Hindlimb muscle (tissue), 1 donor: Measurements from ENCODE around the gene AMBN. TPM values are rescaled to one million over a fixed set of nuclear protein-coding genes. Genes with fewer than 3 reads are reported as not detected.
"Not testable (repeated sequence)": the region's sequence is repeated elsewhere in the genome, so short reads cannot be mapped to it uniquely, and the experiment has no call there.

Source experiments
- DNase-seq: peaks from one replicate; pipeline ENCODE4 v3.0.0-alpha.2; 2013
- polyA plus RNA-seq: library from polyadenylated mRNA; unstranded; fragments of 120-200 nt; gene quantifications from one replicate; pipeline ENCODE4 v1.2.1, GENCODE V29; 2013; ENCODE audit not compliant: insufficient read length

Gene AMBN
- polyA plus RNA-seq, 1 donor = not detected

GRCh38 chr4:70613306-70614183 lies 21.5 kb downstream of the AMBN start:
- DNase-seq = peak; percentile 2

- DNase-seq = no peak
These were observed 22.1 kb downstream of the AMBN start for GRCh38 chr4:70614184-70614555.

GRCh38 chr4:70619288-70619687 lies 27.2 kb downstream of the AMBN start:
- no peak for DNase-seq

GRCh38 chr4:70619778-70620177 lies 27.7 kb downstream of the AMBN start:
- DNase-seq = no peak

DNA sequence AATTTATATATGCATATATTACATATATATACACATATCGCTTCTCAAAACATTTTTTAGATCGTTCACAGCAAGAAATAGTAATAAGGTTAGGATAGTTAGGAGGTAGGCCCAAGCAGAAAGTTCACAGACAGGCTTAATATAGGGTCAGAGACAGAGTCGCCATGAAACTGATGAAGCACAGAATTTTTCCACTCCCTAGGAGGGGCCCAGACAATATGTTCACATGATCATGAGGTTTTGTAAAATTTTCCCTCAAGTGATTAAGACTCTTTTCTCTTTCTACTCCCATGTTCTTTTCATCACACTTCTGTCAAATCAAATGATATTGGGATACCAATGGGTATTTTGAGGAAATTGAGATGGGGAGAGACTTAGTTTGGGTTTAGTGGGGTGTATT lies 31.3 kb downstream of the AMBN start:
- no peak for DNase-seq

- DNase-seq = no peak
These were observed 32.3 kb downstream of the AMBN start for GRCh38 chr4:70624226-70624793.

DNA sequence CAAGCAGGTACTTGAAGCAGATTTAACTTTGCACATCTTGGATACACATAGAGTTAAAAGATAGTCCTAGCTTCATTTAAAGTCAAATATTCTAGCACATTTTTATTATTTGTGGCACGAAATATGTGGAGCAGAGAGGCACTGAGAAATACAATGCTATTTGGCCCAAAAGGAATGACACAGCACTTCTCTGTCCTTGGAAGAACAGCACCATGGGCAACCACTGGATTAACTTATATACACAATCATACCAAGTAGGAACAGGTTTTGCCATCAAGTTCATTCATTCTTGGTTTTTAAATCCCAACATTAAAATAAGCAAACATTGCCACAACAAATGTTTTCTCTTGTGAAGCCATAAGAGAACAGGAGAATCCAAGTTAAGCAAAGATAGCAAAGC lies 35.6 kb downstream of the AMBN start:
- no peak for DNase-seq

GRCh38 chr4:70628444-70628843 lies 36.4 kb downstream of the AMBN start, which contains the start of gene ENAM:
ENAM (plus strand) TSS chr4:70628744; CDS start chr4:70629501, 757 bp downstream.
- DNase-seq = no peak

GRCh38 chr4:70629469-70630090 lies 37.5 kb downstream of the AMBN start:
- DNase-seq = no peak

- no peak for DNase-seq
These were observed 38.1 kb downstream of the AMBN start for GRCh38 chr4:70630162-70630561.

- no peak for DNase-seq
These were observed 40.0 kb downstream of the AMBN start for GRCh38 chr4:70632028-70632427.

DNA sequence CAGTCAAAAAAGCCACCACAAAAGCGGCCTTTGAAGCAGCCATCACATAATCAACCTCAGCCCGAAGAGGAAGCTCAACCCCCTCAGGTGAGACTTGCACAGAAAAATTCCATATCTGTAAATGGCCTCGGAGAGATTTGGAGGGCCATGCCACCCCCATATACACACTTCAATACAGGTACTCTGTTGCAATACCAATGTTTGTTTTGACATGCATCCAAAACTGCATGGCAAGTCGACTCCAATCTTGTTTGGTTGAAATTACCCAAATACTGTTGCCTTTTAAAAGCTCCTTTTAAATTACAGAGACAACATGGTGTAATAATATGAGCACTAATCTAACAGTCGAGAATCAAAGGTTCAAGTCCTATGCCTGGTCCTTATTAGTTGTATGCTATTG lies 42.4 kb downstream of the AMBN start:
- DNase-seq = no peak

DNA sequence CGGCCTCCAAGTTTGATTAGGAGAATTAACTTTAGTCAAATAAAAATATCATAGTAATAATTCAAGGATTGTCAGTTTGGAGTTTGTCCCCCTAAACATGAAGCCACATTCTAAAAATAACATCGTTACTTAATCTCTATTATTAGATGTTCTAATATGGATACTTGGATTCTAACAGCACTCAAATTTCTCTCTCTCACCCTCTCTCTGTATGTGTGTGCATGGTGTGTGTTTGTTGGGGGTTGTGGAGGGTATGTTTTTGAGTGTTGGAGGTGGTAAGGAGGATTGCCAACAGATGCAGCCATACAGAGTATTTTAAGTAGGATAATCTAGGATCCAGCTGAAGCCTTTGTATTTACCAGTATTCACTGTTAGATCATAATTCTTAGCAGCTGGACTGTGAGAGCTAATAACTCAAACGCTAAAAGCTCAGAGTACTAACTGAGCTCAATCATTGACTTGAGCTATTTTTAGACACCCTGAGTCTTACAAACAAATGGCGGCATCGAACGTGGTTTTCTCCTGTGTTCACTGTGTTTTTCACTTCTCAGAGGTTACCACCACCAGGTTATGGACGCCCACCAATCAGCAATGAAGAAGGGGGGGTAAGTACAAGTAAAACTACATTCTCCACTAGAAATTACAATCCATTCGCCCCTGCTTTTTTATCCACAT lies 45.3 kb downstream of the AMBN start:
- no peak for DNase-seq

DNA sequence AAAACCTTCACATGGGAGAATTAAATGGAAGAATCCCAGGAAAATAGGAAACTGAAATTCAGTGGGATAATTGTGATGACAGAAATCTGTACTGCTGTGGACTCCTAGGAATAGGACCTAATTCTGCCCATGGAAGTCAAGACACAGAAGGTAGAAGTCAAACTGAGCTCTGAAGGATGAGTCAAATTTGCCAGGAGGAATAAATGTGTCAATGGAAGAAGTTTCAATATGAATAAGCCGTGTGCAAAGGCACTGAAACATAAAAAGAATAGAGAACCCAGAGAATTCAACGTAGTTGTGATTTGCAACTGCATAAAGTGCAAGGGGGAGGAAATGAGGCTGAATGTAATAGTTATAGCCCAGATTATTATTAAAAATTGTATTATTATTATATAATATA lies 48.1 kb downstream of the AMBN start:
- DNase-seq = no peak

DNA sequence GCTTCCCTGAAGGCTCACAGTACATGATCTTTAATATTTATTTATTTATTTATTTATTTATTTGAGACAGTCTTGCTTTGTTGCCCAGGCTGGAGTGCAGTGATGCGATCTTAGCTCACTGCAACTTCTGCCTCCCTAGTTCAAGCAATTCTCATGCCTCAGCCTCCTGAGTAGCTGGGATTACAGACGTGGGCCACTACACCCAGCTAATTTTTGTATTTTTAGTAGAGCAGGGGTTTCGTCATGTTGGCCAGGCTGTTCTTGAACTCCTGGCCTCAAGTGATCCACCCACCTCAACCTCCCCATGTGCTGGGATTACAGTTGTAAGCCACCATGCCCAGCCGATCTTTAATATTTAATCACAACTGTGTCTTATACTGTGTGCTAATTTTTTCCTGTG lies 58.7 kb downstream of the AMBN start:
- DNase-seq = not testable (repeated sequence)

GRCh38 chr4:70651864-70652506 lies 59.9 kb downstream of the AMBN start:
- DNase-seq = peak; percentile 14

- no peak for DNase-seq
These were observed 62.6 kb downstream of the AMBN start for GRCh38 chr4:70654605-70655011.

Other genes starting within 250 kb of the AMBN start
- gene SMR3A, start 231.5 kb upstream of the AMBN start, polyA plus RNA-seq = not detected
- not detected for gene SMR3B, start 209.1 kb upstream of the AMBN start, polyA plus RNA-seq
- gene OPRPN, start 194.3 kb upstream of the AMBN start, polyA plus RNA-seq = not detected
- gene MUC7, start 120.1 kb upstream of the AMBN start, polyA plus RNA-seq = not detected
- not detected for gene AMTN, start 73.7 kb upstream of the AMBN start, polyA plus RNA-seq
- 2.9 TPM for gene ENAM, start 36.5 kb downstream of the AMBN start, polyA plus RNA-seq
- gene JCHAIN, start 74.3 kb downstream of the AMBN start, polyA plus RNA-seq = 0.93 TPM
- gene UTP3, start 96.3 kb downstream of the AMBN start, polyA plus RNA-seq = 21.2 TPM
- 85.5 TPM for gene RUFY3, start 129.7 kb downstream of the AMBN start, polyA plus RNA-seq
- gene GRSF1, start 247.6 kb downstream of the AMBN start, polyA plus RNA-seq = 145 TPM